Psoas muscle (tissue), 8 donors: Measurements from ENCODE around the gene ZMIZ1. TPM values are rescaled to one million over a fixed set of nuclear protein-coding genes. Genes with fewer than 3 reads are reported as not detected.
A peak's percentile ranks its signal among the peaks of the same experiment; 100 is the strongest.

Source experiments
- ATAC-seq, 4 donors: fragments of 200-7000 bp; cut with Tn5 transposase; one replicate each; pipeline ENCODE4 v1.9.1; 2020; ENCODE audit warnings: moderate library complexity in 3 of 4, mild to moderate bottlenecking in 2 of 4
- DNase-seq, 2 donors: peaks; one replicate each; pipeline ENCODE4 v3.0.0-alpha.2; 2020
- H3K27ac ChIP-seq: fragments of 200-600 bp; one replicate; pipeline ENCODE4 v1.8.0; 2022
- H3K27me3 ChIP-seq, 3 donors: fragments of 200-600 bp in 1 of 3; one replicate each; pipeline versions ENCODE4 v1.6.1 to v1.8.0; 2013 to 2022; ENCODE audit warnings: low read length in 2 of 3, mild to moderate bottlenecking in 2 of 3, moderate library complexity in 1 of 3; ENCODE audit not compliant: insufficient read depth in 3 of 3
- H3K36me3 ChIP-seq, 2 donors: fragments of 200-600 bp in 1 of 2; one replicate each; pipeline versions ENCODE4 v1.6.1 to v1.8.0; 2013 to 2022; ENCODE audit warnings: low read depth in 1 of 2, mild to moderate bottlenecking in 1 of 2, moderate library complexity in 1 of 2; ENCODE audit not compliant: insufficient read depth in 1 of 2
- H3K4me1 ChIP-seq: fragments of 200-600 bp; one replicate; pipeline ENCODE4 v1.8.0; 2022
- H3K4me3 ChIP-seq: fragments of 200-600 bp; one replicate; pipeline ENCODE4 v1.8.0; 2022; ENCODE audit warnings: mild to moderate bottlenecking
- H3K9me3 ChIP-seq: fragments of 200-600 bp; one replicate; pipeline ENCODE4 v1.8.0; 2022
- CTCF ChIP-seq: fragments of 200-600 bp; IDR thresholded peaks from one replicate; pipeline ENCODE4 v1.8.0; 2022; ENCODE audit warnings: antibody characterized with exemption
- WGBS, 3 donors: extraction: QIAGEN DNeasy Blood & Tissue Kit; methylation state at CpG; one replicate each; pipeline versions ENCODE4 v1.1.6 to v1.1.7; 2013; 5-methylcytosine and 5-hydroxymethylcytosine counted together
- intact Hi-C, 2 donors: fragments of 100-400 bp; cut with DNase I; formaldehyde crosslinking; loops; one replicate each; pipeline versions ENCODE4 v1.11.0 to v1.14.2; 2022
- polyA plus RNA-seq, 3 donors: library from polyadenylated mRNA; stranded (reverse); fragments of 200-250 nt; gene quantifications; one replicate each; pipeline ENCODE4 v1.2.3, GENCODE V29; 2013
- total RNA-seq, 4 donors: library from RNA; stranded (reverse); fragmentation: NEBNext Ultra II Directional in 2 of 4; extraction: Animal tissue kit (Norgen Biotek cat#: 25700) in 2 of 4; gene quantifications; one replicate each; pipeline versions ENCODE4 v1.2.1 to v1.2.4, GENCODE V29; 2021 to 2023
- donor health status: healthy with polysubstance abuse.
- donor health status: DM: no; HTN: no; CAD: no; lungs with moderate emphysema.
- donor health status: Bipolar disorder and iron deficiency.
- donor health status: healthy.
- donor health status: DM: yes; HTN: yes; CAD: no.
- donor health status: DM: no; HTN: no; CAD: no.
- donor health status: DM: no; HTN: no; CAD: no.
- donor health status: DM: yes; HTN: yes; CAD: no.

Gene ZMIZ1
- total and polyA plus RNA-seq, 7 donors, result 10.4 to 37.6 (median 30.0) TPM

GRCh38 chr10:79289801-79290200 is 221.0 kb downstream of the ZMIZ1 start:
- no peaks in the 10 kb centered on the region for H3K9me3 ChIP-seq
- TF ChIP-seq CTCF, result no peak
- no peak for DNase-seq
- peaks cover 0 to 62% of the 10 kb centered on the region in 2 donors for H3K36me3 ChIP-seq
- 80 to 83% (median 81%) methylated on average over 6 of the region's 6 CpGs for WGBS, 3 donors
- H3K27me3 ChIP-seq, result no peaks in the 10 kb centered on the region
- ATAC-seq, result no peak
- H3K27ac ChIP-seq, result no peak overlapping the region
- H3K4me3 ChIP-seq, result no peak overlapping the region
- H3K4me1 ChIP-seq, result peaks cover 9% of the 10 kb centered on the region
- intact Hi-C loops, result no loop called here

DNA sequence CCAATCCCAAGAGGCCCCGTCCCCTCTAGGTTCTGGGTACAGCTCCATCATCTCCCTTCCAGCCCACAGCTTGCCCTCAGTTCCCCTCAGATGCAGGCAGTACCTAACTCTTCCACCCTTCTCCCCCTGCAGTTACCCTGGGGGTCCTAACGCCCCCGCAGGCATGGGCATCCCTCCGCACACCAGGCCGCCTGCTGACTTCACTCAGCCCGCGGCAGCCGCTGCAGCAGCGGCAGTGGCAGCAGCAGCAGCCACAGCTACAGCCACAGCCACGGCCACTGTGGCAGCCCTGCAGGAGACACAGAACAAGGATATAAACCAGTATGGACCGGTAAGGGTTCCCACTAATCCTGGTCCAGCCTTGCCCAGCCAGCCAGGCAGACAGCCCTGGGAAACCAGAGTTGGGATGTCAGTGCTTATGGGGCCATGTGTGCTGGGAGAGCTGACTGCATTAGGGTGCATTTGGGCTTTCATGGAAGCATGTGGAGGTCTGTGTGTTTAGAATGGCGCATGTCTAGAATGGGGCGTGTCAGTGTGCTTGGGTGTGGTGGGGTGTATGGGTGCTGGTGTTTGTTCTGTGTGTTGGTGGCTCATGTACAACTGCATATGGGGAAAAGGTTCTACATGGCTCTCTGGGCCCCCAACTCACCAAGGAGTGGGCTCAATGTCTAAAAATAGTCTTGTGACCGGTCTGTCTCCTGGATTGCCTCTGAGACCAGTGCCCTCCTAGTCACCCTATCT is 223.4 kb downstream of the ZMIZ1 start:
- Histone ChIP-seq H3K27ac (no peak overlapping the region), H3K4me1 (no peaks in the 10 kb centered on the region), H3K9me3 (no peaks in the 10 kb centered on the region), H3K27me3 (no peaks in the 10 kb centered on the region), H3K36me3 (peaks cover 0 to 76% of the 10 kb centered on the region in 2 donors), H3K4me3 (no peak overlapping the region)
- TF ChIP-seq CTCF, result no peak
- ATAC-seq (peak in 1 of 4 donors; percentile 15), DNase-seq (no peak)
- 89 to 94% (median 92%) methylated on average over 14 of the region's 14 CpGs for WGBS, 3 donors
- intact Hi-C loops, result no loop called here

- no peaks in the 10 kb centered on the region for H3K4me1 ChIP-seq
Observed at GRCh38 chr10:79292891-79293746, 224.4 kb downstream of the ZMIZ1 start.

GRCh38 chr10:79293841-79294581 is 225.2 kb downstream of the ZMIZ1 start:
- 85 to 87% (median 87%) methylated on average over 11 of the region's 11 CpGs for WGBS, 3 donors
- Histone ChIP-seq H3K4me1 (no peaks in the 10 kb centered on the region), H3K9me3 (no peaks in the 10 kb centered on the region)

More at GRCh38 chr10:79292891-79293746, 224.4 kb downstream of the ZMIZ1 start:
- Histone ChIP-seq H3K27me3 (no peaks in the 10 kb centered on the region), H3K36me3 (peaks cover 0 to 79% of the 10 kb centered on the region in 2 donors), H3K27ac (no peak overlapping the region), H3K4me3 (no peak overlapping the region), H3K9me3 (no peaks in the 10 kb centered on the region)
- DNase-seq, result no peak
- peak; percentile 28 for TF ChIP-seq CTCF
- 79 to 86% (median 81%) methylated on average over 23 to 24 of the region's 24 CpGs for WGBS, 3 donors
- peak in 3 of 4 donors; percentile 49 to 73 (median 64) for ATAC-seq
- intact Hi-C loops, result no loop called here

More at GRCh38 chr10:79293841-79294581, 225.2 kb downstream of the ZMIZ1 start:
- DNase-seq, result no peak
- ATAC-seq, result no peak
- TF ChIP-seq CTCF, result no peak
- Histone ChIP-seq H3K27me3 (no peaks in the 10 kb centered on the region), H3K27ac (peak overlapping the region; percentile 9), H3K36me3 (peaks cover 0 to 88% of the 10 kb centered on the region in 2 donors), H3K4me3 (no peak overlapping the region)
- intact Hi-C loops, result no loop called here
